Smooth muscle cell of the brain vasculature (primary cell): Measurements from ENCODE around the gene PPARA.
"Not testable (repeated sequence)": the region's sequence is repeated elsewhere in the genome, so short reads cannot be mapped to it uniquely, and the experiment has no call there.

ENCODE experiments used
- DNase-seq: peaks from one replicate; pipeline ENCODE4 v3.0.0-alpha.2; 2012; ENCODE audit warnings: low read depth, low spot score

Gene PPARA

DNA sequence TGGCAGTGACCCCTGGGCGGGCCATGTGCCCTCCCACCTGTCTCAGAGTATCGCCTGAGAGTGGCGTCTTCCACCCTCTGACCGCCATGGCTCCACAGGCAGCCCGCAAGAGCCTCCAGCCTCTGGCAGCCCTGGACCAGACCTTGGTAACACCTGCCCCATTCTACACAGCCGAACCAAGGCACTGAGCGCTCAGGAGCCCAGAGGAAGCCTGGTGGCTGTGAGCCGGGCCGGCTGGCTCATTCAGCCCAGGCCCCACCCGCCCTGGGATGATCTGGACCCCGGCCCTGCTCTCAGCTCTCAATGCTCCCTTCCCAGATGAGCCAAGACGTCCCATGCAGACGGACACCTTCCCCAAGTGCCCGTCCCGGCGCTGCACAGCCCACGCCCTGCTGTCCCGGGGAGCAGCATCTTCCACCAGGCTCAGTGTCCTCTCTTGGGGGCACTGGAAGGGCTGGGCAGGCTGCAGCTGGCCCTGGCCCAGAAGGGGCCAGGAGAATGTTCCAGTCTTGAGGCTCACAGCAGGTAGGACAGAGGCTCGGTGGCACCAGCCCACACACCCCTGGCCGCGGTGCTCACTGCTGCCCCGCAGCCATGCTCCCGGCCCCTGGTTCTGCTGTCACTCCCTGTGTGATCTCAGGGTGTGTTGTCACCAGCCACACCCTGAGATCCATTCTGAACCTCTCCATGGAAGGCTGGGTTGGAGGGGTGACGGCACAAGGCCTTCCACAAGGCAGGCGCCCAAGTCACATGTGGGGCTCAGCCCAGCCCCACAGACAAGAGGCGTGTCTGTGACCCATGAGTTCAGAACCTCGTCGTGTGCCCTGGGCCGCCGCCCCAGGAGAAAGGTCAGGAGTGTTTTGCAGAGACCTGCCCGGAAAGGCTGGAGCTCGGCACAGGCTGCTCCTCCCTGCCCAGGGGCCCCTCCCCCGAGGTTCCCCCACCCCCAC lies 24.2 kb upstream of the PPARA start:
- DNase-seq, result no peak

DNA sequence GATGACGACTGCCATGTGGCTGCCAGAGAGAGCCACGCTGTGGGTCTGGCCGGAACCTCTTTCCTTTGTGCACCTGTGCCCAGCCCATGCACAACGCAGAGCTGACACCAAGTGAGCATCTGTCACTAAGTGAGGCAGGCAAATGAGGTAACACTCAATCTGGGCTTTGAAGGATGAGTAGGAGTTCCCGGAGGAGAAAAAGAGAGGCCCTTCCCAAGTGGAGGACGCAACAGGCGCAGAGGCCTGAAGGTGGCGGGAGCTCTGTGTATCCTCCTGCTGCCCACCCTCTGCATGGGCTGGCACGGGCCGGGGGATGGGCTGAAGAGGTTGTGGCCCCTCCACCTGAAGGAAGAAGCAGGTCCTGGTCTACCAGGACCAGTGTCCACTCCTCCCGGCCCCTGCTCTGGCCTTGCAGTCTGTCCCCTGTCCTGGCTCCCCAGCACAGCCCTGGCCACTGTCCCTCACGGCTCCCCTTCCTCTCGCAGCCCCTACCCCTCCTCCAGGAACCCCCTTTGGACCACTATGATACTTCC lies 23.4 kb upstream of the PPARA start:
- DNase-seq, result no peak

DNA sequence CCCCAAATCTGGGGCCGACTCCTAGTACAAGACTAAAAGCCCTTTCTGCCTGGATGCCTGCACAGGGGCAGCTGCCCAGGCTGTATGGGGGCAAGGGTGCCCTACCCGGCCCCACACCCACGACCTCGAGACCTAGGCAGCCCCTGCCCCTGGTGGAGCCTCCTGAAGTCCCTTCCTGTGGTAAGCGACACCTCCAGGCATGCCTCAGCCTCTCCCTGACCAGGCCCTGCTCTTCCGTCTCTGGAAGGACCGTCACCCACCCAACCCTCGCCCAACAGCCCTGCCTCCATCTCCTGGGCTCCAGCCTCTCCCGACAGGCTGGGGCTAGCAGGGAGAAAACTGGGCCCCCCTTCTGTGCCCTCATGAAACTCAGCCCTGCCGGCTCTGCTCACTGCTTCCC lies 22.8 kb upstream of the PPARA start:
- DNase-seq, result no peak

- no peak for DNase-seq
Observed at GRCh38 chr22:46128606-46129005, 21.7 kb upstream of the PPARA start.

DNA sequence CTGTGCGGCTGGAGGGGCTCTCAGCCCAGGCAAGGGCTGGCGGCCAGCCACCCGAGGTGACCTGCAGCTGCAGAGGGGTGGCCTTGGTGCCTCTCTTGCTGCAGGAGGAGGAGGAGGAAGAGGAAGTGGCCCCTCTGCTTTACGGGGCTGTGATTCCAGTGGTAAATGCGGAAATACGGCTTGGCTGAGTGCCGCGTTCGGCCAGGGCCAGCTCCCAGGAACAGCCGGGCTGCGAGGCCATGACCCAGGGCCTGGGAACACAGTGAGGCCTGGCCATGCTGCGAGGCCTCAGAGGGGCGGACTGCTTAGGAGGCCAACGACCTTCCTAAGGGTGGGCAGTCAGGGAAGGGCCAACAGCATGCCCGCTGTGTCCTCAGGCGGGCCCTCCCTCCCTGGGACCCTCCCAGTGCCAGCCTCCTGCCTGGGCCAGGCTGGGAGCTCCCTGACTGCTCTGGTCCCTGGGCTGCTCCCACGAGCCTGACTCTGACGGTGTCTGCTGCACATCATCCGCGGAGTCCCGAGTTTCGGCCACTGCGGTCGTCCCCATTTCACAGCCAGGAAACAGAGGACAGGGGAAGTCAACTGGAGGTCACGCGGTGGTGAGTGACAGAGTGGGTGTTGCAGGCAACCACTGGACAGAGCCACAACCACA lies 20.8 kb upstream of the PPARA start:
- DNase-seq, result no peak

DNA sequence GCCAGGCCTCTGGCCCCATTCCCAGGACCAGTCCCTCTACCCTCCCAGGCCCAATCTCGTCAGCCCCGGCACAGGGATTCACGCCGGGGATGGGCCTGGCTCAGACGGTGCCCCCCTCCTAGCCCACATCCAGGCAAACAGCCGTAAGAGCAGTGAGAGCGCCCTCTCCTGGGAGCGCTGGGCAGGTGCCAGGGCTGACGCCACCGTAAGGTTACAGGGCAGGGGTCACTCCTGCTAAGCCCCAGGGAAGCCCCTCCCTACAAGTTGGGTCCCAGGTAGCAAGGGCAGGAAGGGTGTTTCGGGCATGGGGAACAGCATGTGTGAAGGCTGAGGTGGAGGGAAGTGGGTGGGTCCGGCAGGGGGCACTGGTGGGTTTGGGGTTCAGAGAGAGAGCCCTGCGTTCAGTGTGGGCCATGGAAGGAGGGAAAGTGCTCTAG lies 19.2 kb upstream of the PPARA start:
- no peak for DNase-seq

- not testable (repeated sequence) for DNase-seq
Observed at GRCh38 chr22:46132193-46132829, 18.0 kb upstream of the PPARA start.

DNA sequence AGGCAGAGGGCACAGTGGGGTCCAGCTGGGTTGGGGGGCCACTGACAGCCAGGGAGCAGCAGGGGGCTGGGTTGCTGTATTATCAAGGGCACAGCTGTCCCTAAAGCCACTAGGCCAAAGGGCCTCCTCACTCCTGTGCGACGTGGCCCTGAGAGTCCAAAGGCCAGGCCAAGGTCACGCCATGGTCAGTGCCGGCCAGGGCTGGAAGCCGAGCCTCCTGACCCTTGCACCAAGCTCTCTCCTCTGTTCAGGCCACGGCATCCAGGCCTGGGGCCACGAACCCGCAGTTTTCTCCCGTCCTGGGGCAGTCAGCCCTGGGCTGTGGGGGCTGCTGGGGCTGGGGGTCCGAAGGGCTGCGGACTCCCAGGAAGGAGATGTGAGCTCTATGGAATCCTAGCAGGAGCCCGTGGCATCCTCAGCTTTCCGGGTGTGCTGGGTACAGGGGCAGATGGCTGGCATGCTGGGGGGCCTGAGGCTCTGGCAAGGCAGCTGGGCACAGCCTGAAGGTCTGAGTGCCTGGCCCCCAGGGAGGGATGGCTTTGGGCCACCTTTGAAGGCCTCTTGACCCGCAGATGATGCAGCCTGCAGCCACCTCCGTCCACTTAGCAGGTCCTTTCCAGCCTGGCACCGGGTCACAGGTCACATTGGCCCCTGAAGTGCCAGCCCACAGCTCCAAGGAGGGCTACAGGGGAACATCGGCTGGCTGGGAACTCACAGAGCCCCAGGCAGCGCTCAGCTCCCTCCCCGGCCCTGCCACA lies 17.3 kb upstream of the PPARA start:
- DNase-seq, result no peak

- DNase-seq, result no peak
Observed at GRCh38 chr22:46133588-46133855, 16.8 kb upstream of the PPARA start.

DNA sequence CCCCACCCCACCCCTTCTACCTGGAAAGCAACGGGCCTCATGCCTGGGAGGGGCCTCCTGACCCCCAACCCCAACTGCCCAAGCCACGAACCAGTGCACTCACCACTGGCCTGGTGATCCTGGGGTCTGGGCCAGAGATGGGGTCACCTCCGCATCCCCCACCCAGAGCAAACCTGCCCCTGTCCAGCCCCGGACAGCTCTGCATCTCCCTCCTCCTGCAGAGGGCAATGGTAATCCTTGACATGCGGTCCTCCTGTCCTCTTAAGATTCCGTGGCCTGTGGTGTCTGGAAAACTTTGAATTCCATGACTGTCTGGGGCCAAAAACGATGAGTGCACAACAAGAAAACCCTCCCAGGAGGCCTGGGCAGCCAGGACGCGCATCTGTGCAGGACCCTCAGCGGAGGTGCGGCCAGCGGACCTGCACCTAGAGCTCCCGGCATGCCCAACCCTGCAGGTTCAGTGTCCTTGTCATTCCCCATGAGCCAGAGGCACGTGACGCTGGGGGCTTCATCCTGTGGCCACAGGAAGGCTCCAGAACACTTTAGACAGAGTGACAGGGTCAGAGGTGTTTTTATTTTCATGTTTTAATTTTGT lies 16.1 kb upstream of the PPARA start:
- no peak for DNase-seq

DNA sequence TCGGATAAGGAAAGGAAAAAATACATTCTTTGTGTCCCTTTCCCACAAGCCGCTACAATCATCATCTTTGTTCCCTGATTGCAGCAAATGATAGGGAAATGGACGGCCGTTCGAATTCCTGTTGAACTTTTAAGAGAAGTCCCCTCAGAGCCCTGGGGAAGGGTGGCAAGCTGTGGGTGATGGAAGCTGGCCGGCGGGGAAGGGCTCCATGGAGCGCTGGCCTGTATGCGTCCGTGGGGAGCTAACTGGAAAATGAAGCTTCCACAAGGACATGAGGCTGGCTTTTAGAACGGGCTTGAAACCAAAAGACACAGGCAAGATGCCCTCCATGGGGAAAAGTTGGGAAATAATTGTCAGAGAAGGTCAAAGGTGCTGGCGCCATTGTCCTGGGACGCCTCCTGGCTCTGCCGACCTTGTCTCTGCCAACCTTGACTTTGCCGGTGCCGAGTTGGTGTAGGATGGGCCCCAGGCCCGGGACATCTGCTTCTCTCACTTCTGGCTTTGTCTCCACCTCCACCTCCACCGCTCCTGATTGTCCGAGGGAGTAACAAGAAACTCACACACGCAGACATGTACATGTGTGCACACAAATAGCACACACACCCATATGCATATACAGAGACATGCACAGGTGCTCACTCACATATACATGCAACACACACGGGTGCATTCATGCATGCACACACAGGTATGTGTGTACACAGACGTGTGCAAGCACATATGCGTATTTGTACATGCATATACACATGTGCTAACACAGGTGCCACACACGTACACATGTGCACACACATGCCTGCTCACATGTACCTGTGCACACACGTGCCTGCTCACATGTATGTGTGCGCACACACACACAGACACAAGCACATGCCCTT lies 14.5 kb upstream of the PPARA start:
- DNase-seq, result no peak

GRCh38 chr22:46136486-46137217 lies 13.7 kb upstream of the PPARA start:
- no peak for DNase-seq

- DNase-seq, result no peak
Observed at GRCh38 chr22:46137218-46137766, 13.0 kb upstream of the PPARA start.

DNA sequence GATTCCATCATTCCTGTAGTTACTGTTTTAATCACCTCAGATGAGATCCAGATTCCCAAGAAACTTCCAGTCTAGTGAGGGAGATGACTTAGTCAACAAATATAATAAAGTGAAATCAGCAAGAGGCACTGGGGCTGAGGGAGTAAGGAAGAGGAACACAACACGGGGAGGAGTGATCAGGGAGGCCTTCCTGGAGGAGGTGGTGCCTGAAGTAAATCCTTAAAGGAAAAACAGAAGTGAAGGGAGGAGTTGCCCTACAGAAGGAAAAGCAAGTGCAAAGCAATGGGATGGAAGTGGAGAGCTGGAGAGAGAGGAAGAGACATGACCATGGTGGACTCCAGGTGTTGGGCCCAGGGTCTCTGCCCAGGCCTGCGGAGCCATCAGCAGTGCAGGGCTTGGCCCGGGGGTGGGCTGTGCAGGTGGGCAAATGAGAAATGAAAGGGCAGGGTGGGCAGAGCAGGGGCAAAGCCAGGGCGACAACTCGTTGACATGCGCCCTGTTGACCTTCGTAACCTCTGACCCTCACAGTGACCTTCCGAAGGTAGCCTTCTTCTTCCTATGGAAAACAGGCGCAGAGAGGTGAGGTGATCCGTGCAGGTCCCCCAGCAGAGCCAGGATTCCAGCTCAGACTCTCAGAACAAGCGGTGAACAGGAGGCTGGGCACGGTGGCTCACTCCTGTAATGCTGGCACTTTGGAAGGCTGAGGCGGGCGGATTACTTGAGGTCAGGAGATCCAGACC lies 12.1 kb upstream of the PPARA start:
- no peak for DNase-seq

DNA sequence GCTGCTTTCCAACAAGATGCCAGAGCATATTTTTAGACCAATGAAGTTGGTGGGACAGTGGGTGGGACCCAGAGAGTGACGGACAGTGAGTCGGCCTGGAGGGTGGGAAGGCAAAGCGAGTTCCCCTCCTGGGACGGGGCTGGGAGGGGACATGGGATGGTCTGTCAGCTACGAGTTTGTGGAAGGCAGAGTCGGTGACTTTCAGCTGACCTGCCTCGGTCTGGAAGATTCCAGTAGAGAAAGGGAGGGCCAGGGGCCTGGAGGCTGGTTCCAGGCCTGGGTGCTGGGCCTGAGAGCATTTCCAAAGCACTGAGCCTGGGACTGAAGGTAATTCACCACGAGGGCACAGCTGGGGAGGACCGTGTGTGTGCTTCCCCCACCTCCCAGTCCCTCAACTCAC lies 10.9 kb upstream of the PPARA start:
- DNase-seq, result not testable (repeated sequence)

DNA sequence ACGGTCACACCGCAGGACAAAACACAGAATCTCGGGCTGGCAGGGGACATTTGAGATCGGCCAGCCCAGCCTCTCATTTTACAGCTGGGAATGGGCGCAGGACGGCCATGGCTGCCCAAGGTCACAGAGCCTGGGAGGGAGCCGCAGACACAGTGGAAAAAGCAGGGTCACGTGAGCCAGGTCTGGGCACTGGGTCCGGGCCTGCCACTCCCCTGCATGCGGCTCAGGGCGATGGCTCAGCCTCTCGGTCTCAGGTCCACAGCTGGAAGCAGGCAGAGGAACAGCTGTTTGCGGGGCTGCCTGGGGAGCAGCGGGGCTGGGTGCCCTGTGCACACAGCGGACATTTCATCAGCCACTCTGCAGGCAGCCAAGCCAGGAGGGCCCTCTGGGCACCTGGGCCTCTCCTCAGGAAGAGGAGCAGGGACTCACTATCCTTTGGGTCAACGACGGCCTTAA lies 10.4 kb upstream of the PPARA start:
- no peak for DNase-seq

GRCh38 chr22:46140989-46141928 lies 9.1 kb upstream of the PPARA start:
- DNase-seq, result no peak
